ENCODE results near the gene CENPF. TPM values are rescaled to one million over a fixed set of nuclear protein-coding genes. Genes with fewer than 3 reads are reported as not detected.
"Not testable (repeated sequence)": the region's sequence is repeated elsewhere in the genome, so short reads cannot be mapped to it uniquely, and the experiment has no call there.

The CENPF gene, protein sequence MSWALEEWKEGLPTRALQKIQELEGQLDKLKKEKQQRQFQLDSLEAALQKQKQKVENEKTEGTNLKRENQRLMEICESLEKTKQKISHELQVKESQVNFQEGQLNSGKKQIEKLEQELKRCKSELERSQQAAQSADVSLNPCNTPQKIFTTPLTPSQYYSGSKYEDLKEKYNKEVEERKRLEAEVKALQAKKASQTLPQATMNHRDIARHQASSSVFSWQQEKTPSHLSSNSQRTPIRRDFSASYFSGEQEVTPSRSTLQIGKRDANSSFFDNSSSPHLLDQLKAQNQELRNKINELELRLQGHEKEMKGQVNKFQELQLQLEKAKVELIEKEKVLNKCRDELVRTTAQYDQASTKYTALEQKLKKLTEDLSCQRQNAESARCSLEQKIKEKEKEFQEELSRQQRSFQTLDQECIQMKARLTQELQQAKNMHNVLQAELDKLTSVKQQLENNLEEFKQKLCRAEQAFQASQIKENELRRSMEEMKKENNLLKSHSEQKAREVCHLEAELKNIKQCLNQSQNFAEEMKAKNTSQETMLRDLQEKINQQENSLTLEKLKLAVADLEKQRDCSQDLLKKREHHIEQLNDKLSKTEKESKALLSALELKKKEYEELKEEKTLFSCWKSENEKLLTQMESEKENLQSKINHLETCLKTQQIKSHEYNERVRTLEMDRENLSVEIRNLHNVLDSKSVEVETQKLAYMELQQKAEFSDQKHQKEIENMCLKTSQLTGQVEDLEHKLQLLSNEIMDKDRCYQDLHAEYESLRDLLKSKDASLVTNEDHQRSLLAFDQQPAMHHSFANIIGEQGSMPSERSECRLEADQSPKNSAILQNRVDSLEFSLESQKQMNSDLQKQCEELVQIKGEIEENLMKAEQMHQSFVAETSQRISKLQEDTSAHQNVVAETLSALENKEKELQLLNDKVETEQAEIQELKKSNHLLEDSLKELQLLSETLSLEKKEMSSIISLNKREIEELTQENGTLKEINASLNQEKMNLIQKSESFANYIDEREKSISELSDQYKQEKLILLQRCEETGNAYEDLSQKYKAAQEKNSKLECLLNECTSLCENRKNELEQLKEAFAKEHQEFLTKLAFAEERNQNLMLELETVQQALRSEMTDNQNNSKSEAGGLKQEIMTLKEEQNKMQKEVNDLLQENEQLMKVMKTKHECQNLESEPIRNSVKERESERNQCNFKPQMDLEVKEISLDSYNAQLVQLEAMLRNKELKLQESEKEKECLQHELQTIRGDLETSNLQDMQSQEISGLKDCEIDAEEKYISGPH (N-terminal part only)
- 17.9 TPM for total RNA-seq

DNA sequence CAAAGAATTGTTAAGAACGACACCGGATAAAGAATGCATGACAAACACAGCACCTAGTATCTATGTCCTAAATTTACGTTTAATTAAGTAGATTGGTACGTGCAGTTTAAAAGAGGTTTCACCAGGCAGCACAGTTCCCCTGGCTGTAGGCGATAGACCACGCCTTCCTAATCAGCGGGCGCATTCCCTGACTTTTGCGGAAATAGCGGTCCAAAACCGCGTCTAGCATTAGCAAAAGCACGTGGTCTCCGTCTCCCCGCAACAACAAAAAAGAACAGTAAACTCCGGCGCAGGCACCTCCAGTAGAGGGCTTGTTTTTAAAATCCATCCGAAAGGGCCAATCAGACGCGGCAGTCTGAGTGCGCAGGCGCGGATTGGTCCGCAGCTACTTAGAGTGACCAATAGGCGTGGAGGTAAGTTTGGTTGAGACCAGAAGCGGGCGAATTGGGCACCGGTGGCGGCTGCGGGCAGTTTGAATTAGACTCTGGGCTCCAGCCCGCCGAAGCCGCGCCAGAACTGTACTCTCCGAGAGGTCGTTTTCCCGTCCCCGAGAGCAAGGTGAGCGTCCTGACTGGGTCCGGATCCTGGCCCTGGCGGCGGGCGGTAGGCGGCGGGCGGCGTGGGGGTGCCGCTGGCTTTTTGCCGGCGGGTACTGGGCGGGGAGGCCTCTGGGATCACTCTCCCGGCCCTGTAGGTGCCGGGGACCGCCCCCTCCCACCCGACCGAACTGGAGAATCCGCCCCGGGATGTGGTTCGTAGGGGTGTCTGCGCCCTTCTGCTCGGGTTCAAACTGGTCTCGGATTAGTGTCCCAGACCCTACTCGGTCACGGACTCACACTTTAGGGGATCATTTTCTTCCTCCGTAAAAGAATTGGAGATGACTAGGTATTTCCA, at the start of gene CENPF:
TSS of gene CENPF (plus strand) at position 432 of the 894 bp plus-strand sequence. CDS start 10,560 bp downstream, outside the sequence.
- FAIRE-seq: peak; percentile 87
- DNase-seq (ENCODE audit: low spot score in 2 of 2): peak; percentile 95 to 97

- DNase-seq (ENCODE audit: low spot score in 2 of 2) (no peak), FAIRE-seq (no peak)
Measured at GRCh38 chr1:214557952-214558735, 44.9 kb upstream of the CENPF start.

- DNase-seq (ENCODE audit: low spot score in 2 of 2) (no peak), FAIRE-seq (no peak)
Measured at GRCh38 chr1:214563881-214564280, 39.1 kb upstream of the CENPF start.

DNA sequence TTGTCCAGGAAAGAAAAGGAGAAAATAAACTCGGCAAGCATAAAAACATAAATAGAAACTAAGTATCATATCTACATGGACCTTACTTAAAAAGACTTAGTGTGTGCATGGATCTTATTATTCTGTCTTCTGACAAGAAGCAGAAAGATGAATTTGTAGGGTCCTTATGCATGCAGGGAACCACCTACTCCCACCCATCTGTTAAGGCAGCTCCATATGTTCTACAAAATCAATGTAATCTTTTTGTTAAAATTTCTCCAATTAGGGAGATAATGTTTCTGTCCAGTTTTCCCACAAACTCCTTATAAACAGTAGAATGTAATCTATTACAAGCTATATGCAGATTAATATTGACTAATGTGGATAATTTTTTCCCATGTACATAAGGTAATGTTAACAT, 37.7 kb upstream of the CENPF start:
- FAIRE-seq: no peak
- no peak for DNase-seq (ENCODE audit: low spot score in 2 of 2)

DNA sequence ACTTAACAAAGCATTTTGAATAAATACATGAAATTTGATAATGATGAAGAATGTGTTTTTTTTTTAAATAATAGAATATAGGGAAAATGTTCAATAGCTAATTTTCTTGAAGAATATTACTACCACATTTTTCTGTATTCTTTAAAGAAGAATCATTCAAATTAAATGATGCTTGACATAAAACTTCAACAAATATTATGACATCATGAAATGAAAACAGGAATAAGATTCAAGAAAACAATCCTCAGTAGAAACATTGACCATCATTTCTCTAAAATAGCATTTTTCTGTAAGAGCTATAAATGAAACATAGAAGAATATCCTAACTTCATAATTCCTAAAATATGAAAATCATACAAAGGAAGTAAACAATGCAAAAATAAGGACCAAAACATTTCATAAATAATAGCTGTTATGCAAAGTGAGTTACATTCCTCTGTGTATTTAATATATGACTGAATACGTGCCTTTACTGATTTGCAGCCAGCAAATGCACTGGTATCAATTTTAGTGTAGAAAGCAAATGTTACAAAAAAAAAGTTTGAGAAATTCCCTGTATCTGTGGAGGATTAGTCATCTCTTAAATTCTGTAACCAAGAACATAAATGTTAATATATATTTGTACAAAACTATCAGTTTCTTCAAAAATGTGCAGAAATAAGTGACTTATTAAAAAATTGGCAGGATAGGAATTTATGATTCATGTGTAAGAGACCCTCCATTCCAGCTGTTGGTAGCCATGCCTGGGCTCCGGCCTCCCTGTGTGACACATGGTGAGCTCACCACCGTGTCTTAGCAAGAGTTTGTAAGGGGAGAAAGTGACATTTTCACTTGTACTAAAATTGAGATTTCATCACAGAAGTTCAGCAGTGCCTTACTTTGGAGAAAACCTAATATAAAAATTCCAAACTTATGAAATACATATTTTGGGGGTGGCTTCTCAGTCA, 36.6 kb upstream of the CENPF start:
- DNase-seq (ENCODE audit: low spot score in 2 of 2) (no peak), FAIRE-seq (no peak)

DNA sequence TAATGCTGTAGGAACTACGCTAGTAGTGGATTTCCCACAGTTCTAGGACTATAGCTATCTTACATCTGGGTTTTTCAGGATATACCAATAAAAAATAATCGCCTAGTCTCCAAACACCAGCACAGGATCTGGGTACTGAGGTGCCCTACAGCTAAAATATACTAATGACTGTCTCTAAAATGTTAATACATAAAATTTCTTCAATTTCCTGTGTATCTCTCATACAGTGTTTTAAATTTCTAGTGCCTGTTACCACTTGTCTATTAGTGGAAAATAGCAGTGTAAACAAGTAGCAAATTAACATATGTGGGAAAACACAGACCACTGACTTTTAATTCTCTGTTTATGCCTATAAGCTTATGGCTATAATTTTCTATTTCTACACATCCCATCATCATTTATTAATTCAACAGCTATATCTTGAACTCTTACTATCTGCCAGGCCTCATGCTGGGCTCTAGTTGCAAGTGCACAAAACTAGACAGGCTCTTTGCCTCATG, 35.5 kb upstream of the CENPF start:
- no peak for DNase-seq (ENCODE audit: low spot score in 2 of 2)
- FAIRE-seq: no peak

GRCh38 chr1:214568328-214568727, 34.7 kb upstream of the CENPF start:
- no peak for FAIRE-seq

DNA sequence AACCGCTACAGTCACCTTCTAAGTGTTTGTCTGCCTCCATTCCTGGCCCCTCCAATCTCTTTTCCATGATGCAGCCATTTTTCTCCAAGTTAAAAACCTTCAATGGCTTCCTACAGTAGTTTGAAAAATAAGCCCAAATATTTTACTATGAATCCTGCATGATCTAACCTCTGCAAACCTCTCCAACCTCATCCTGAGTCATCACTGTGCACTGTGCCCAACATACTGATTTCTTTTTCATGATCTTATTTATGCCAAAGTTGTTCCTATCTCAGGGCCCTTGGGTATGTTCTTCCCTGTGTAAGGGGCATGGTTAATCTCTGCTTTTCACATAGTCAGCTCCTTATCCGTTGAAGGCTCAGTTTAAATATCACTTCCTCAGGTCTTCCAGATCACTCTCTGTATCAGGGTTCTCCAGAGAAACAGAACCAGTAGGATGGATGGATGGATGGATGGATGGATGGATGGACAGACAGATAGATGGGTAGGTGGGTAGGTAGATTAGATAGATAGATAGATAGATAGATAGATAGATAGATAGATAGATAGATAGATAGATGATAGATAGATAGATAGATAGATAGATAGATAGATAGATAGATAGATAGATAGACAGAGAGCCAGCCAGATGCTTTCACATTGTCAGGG, 33.5 kb upstream of the CENPF start:
- FAIRE-seq (no peak), DNase-seq (ENCODE audit: low spot score in 2 of 2) (no peak)

More at GRCh38 chr1:214568328-214568727, 34.7 kb upstream of the CENPF start:
- no peak for DNase-seq (ENCODE audit: low spot score in 2 of 2)

DNA sequence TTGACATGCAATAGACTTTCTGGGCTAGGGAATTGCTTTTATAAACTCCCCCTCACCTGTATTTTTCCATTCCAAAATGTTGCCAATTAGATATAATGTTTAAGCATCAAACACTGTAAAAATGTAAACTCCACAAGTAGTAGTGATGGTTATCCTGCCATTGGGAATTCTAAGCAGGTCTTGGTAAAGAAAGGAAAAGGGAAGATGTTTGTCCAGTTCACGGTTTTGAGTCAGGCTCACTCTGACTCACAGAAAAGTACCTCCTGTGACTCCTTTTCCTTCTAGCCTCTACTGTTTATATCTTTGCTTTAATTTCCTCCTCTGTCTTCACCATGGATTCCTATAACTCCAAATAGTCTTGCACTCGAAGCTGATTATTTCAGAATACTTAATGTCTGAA, 32.6 kb upstream of the CENPF start:
- no peak for FAIRE-seq
- DNase-seq (ENCODE audit: low spot score in 2 of 2): no peak

DNA sequence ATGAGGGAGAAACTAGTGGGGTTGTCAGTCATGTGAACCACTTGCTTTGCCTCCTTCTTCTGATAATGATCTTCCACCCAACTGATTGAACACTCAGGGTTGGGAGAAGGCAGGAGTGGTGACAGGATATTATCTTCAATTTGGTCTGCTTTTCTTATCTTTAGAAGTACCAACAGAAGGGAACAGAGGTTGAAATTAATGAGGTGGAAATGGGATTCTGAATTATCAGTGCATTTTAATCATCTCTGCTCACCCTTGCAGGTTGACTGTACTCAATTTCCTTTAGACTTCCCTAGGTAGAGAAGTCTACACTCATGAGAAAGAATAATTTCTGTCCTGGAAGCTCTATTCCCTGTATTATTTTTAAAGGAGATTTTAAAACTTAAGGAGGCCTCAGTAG, 31.7 kb upstream of the CENPF start:
- no peak for FAIRE-seq
- DNase-seq (ENCODE audit: low spot score in 2 of 2): no peak

DNA sequence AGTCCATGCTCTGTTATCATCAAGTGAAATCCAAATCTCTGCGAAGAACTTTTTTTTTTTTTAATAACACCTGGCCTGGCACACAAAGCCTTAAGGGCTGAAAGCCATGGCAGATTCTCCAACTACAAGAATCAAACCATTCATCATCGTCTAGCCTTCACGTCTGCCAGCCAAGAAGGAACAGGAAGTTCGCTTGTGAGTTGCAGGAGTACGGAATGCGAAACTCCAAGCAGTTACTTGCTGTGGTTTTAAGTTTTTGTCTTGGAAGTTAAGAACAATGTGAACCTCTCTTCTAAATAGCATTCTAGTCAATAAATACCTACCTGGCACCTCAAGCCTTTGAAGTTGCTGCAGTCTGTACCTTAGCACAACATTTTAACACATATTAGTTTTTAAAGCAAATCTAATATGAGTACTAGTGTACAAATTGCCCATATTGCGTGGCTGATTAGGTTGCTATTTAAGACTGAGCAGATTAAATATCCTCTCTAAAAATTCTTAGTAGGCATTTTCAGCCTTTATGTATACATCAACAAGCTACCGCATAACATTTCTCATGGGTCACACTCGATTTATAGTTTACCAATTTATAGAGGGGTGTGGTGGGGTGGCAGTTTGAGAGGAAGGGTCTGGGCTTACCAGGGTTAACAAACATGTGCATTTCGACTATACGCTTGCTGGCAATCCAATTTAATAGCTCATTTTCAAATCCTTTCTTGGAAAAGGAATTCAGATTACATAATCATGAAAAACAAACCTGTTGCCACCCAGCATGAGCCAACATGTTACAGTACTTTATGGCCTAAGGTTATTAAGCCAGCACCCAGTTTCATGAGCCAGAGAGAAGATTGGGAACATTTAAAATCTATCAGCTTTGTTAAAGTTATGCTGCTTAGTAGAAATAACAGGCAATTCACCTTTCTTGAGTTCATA, 29.3 kb upstream of the CENPF start:
- DNase-seq (ENCODE audit: low spot score in 2 of 2): no peak
- no peak for FAIRE-seq

- FAIRE-seq: no peak
- no peak for DNase-seq (ENCODE audit: low spot score in 2 of 2)
Measured at GRCh38 chr1:214574598-214575411, 28.2 kb upstream of the CENPF start.

DNA sequence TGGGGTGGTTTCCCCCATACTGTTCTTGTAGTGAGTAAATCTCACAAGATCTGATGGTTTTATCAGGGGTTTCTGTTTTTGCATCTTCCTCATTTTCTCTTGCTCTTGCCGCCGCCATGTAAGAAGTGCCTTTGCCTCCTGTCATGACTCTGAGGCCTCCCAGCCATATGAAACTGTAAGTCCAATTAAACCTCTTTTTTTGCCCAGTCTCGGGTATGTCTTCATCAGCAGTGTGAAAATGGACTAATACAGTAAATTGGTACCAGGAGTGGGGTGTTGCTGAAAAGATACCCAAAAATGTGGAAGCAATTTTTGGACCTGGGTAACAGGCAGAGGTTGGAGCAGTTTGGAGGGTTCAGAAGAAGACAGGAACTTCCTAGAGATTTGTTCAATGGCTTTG, 26.9 kb upstream of the CENPF start:
- FAIRE-seq; DNase-seq (ENCODE audit: low spot score in 2 of 2): not testable (repeated sequence)

DNA sequence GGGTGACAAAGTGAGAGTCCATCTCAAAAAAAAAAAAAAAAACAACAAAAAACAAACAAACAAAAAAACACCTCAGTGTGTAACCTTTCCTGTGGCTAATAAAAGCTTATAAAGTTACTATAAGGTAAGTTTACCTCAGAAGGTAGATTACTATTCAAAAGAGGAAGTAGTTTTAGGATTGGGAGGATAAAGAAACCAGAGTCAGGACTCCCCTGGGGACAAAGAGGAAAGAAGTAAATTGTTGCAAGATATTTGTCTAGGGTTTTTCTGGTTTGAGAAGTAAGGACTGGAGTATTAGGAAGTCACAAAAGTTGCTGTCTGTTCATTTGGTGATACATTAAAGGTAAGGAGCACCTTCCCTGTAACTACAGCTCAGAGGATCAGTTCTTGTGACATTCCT, 23.8 kb upstream of the CENPF start:
- DNase-seq (ENCODE audit: low spot score in 2 of 2) (no peak), FAIRE-seq (no peak)

GRCh38 chr1:214581785-214582184, 21.2 kb upstream of the CENPF start:
- no peak for FAIRE-seq
- DNase-seq (ENCODE audit: low spot score in 2 of 2): no peak

All from frontal cortex (tissue), 4 donors.